AG09319 (cell line): ENCODE data around the gene HNRNPA3.
"Not testable (repeated sequence)": the region's sequence is repeated elsewhere in the genome, so short reads cannot be mapped to it uniquely, and the experiment has no call there.

Experiments
- DNase-seq: peaks from one replicate; pipeline ENCODE4 v3.0.0-alpha.2; 2010; ENCODE audit warnings: low read depth; ENCODE audit errors: extremely low read depth
- CTCF ChIP-seq: IDR thresholded peaks from 2 replicates; pipeline ENCODE4 v1.5.1; 2011; ENCODE audit warnings: low read depth, mild to moderate bottlenecking, inconsistent platforms, low read length, moderate library complexity

The HNRNPA3 gene

GRCh38 chr2:177180269-177181000 lies 32.2 kb upstream of the HNRNPA3 start:
- TF ChIP-seq CTCF = no peak
- DNase-seq = no peak

DNA sequence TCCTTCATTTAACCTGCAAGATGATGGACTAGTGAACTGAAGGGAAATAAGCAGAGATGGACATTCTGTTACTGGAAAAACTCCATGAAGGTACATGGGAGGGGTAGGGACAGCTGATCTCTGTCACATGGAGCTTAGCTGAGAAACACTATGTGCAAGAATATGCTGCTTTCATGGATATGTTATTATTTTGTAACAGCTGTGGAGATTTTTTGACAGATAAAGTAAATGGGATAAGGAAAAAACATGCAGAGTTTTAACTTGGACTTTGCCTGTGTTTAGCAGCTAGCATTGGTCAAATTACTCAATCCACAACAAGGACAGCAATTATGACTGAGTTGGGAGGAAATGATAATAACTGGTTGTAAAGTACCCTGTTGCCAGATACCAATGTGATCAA lies 28.7 kb upstream of the HNRNPA3 start:
- DNase-seq = no peak
- TF ChIP-seq CTCF = no peak

- TF ChIP-seq CTCF = no peak
- no peak for DNase-seq
These were observed 28.0 kb upstream of the HNRNPA3 start for GRCh38 chr2:177184606-177185005.

DNA sequence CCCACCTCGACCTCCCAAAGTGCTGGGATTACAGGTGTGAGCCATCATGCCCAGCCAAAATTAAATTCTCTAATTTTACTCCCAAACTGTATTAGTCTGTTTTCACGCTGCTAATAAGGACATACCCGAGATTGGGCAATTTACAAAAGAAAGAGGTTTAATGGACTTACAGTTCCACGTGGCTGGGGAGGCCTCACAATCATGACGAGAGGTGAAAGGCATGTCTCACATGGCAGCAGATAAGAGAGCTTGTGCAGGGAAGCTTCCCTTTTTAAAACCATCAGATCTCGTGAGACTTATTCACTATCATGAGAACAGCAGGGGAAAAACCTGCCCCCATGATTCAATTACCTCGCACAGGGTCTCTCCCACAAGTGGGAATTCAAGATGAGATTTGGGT lies 26.6 kb upstream of the HNRNPA3 start:
- DNase-seq = not testable (repeated sequence)

- peak; percentile 35 for DNase-seq
- TF ChIP-seq CTCF = no peak
These were observed 24.8 kb upstream of the HNRNPA3 start for GRCh38 chr2:177187631-177188312.

DNA sequence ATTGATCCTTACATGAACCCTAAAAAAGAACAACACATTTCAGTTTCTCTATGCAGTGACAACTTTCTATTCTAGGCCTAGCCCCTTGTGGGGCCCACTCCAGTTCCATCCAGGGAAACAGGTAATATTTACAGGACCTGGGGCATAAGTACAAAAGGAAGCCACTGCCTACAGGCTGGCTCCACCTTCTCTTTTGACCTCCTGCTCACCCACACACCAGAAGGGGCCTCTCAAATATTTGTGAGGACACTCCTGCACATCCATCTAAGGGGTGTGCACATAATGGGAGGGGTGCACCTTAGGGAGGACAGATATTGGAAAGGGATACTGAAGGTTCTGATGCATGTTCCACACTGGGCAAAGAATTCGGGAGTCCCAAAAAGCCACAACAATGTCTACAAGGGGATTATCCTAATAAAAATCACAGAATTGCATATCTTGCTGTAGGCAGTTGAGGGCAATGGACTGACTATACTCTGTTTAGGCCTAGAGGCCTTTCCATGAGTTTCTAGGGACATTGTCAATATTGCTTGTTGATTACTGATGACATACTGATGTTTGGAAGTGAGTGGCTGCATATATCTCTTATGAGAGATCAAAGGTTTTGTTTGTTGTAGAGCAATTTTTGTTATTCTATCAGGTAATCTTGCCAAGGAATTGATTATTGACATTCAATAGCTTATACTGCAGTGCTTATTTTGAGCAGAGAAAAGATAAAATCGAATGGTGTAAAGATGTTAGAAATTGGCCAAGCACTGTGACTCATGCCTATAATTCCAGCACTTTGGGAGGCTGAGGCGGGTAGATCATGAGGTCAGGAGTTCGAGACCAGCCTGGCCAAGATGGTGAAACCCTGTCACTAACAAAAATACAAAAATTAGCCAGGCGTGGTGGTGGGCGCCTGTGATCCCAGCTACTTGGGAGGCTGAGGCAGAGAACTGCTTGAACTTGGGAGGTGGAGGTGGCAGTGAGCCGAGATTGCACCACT lies 23.8 kb upstream of the HNRNPA3 start:
- TF ChIP-seq CTCF = no peak
- DNase-seq = no peak

DNA sequence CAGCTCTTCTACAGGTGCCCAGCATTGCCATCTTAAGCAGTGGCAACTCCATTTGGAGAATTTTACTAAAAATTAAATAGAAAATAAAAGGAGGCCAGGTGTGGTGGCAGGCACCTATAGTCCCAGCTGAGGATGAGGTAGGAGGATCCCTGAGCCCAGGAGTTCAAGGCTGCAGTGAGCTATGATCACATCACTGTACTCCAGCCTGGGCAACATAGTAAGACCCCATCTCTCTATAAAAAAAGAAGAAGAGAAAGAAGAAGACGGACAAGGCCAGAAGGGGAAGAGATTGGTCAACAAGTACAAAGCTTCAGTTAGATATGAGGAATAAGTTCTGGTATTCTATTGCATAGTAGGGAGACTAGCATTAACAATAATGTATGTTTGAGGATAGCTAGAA lies 21.7 kb upstream of the HNRNPA3 start:
- TF ChIP-seq CTCF = no peak
- no peak for DNase-seq
